ENCODE data around the gene TUBA3D. TPM values are rescaled to one million over a fixed set of nuclear protein-coding genes. Genes with fewer than 3 reads are reported as not detected.
"Not testable (repeated sequence)": the region's sequence is repeated elsewhere in the genome, so short reads cannot be mapped to it uniquely, and the experiment has no call there.

TUBA3D gene
- total RNA-seq, 1 donor from 2014 or later = not detected

GRCh38 chr2:131516011-131516410, 40.1 kb downstream of the TUBA3D start:
- DNase-seq = no peak

GRCh38 chr2:131516621-131517020, 40.7 kb downstream of the TUBA3D start:
- DNase-seq = peak; percentile 31

- no peak for DNase-seq
Observed at GRCh38 chr2:131517106-131517831, 41.4 kb downstream of the TUBA3D start.

GRCh38 chr2:131517856-131518255, 41.9 kb downstream of the TUBA3D start:
- DNase-seq = not testable (repeated sequence)

GRCh38 chr2:131518531-131518930, 42.6 kb downstream of the TUBA3D start:
- not testable (repeated sequence) for DNase-seq

GRCh38 chr2:131519466-131519865, 43.5 kb downstream of the TUBA3D start:
- DNase-seq = no peak

GRCh38 chr2:131519871-131520470, 44.1 kb downstream of the TUBA3D start:
- DNase-seq = not testable (repeated sequence)

GRCh38 chr2:131520526-131520925, 44.6 kb downstream of the TUBA3D start:
- no peak for DNase-seq

- not testable (repeated sequence) for DNase-seq
Observed at GRCh38 chr2:131521524-131521923, 45.6 kb downstream of the TUBA3D start.

GRCh38 chr2:131521961-131522781, 46.3 kb downstream of the TUBA3D start:
- DNase-seq = no peak

- not testable (repeated sequence) for DNase-seq
Observed at GRCh38 chr2:131525256-131525655, 49.3 kb downstream of the TUBA3D start.

- not testable (repeated sequence) for DNase-seq
Observed at GRCh38 chr2:131527131-131528001, 51.4 kb downstream of the TUBA3D start, which contains the start of gene CCDC74A. Gene CCDC74A, plus strand, starts transcription at chr2:131527888. Its CDS starts 83 bp downstream, at chr2:131527971.

- DNase-seq = not testable (repeated sequence)
Observed at GRCh38 chr2:131528981-131529863, 53.3 kb downstream of the TUBA3D start.

GRCh38 chr2:131529864-131530445, 54.0 kb downstream of the TUBA3D start:
- not testable (repeated sequence) for DNase-seq

- not testable (repeated sequence) for DNase-seq
Observed at GRCh38 chr2:131530626-131531344, 54.9 kb downstream of the TUBA3D start.

GRCh38 chr2:131531547-131532185, 55.7 kb downstream of the TUBA3D start:
- DNase-seq = not testable (repeated sequence)
